ENCODE data around the gene MYO3B. TPM values are rescaled to one million over a fixed set of nuclear protein-coding genes. Genes with fewer than 3 reads are reported as not detected.
A peak's percentile ranks its signal among the peaks of the same experiment; 100 is the strongest.

MYO3B gene
- total RNA-seq: not detected in 2 replicates

- ATAC-seq (ENCODE audit: low read depth): no peak
- POLR2A ChIA-PET: no interaction called here
- H3K27me3 Mint-ChIP-seq: no peaks in the 10 kb centered on the region
Measured at GRCh38 chr2:170177950-170178781, at the start of gene MYO3B. TSS of gene MYO3B (plus strand) at chr2:170178147. CDS start at chr2:170178288, 141 bp downstream.

GRCh38 chr2:170139276-170139967, 38.5 kb upstream of the MYO3B start:
- DNase-seq (no peak), ATAC-seq (ENCODE audit: low read depth) (no peak)
- H3K27me3 Mint-ChIP-seq: no peaks in the 10 kb centered on the region
- no peak for TF ChIP-seq CTCF (IDR thresholded peaks at IDR 0.05)
- CTCF ChIA-PET: no interaction called here
- H3K9me3 Mint-ChIP-seq: no peaks in the 10 kb centered on the region
- POLR2A ChIA-PET: no interaction called here
- H3K36me3 Mint-ChIP-seq (ENCODE audit: low read depth): no peaks in the 10 kb centered on the region
- H3K27ac Mint-ChIP-seq: no peak overlapping the region
- H3K4me3 Mint-ChIP-seq: no peak overlapping the region
- intact Hi-C loops (cut with micrococcal nuclease): no loop called here
- H3K4me1 Mint-ChIP-seq: peaks cover 10% of the 10 kb centered on the region

More at GRCh38 chr2:170177950-170178781, at the start of gene MYO3B:
- no peak within 1 kb of the TSS for H3K27ac Mint-ChIP-seq
- no peaks in the 10 kb centered on the region for H3K9me3 Mint-ChIP-seq
- no peak for TF ChIP-seq CTCF (IDR thresholded peaks at IDR 0.05)
- no peaks in the 10 kb centered on the region for H3K4me1 Mint-ChIP-seq
- DNase-seq: no peak
- H3K36me3 Mint-ChIP-seq (ENCODE audit: low read depth): no peaks in the 10 kb centered on the region
- no peak within 1 kb of the TSS for H3K4me3 Mint-ChIP-seq
- intact Hi-C loops (cut with micrococcal nuclease): no loop called here
- CTCF ChIA-PET: no interaction called here

GRCh38 chr2:170140561-170140960, 37.4 kb upstream of the MYO3B start:
- DNase-seq: no peak
- H3K4me3 Mint-ChIP-seq: no peak overlapping the region
- CTCF ChIA-PET: no interaction called here
- TF ChIP-seq CTCF (IDR thresholded peaks at IDR 0.05): no peak
- no peaks in the 10 kb centered on the region for H3K9me3 Mint-ChIP-seq
- H3K27me3 Mint-ChIP-seq: no peaks in the 10 kb centered on the region
- no peak for ATAC-seq (ENCODE audit: low read depth)
- no peak overlapping the region for H3K27ac Mint-ChIP-seq
- POLR2A ChIA-PET: no interaction called here
- H3K36me3 Mint-ChIP-seq (ENCODE audit: low read depth): no peaks in the 10 kb centered on the region
- peaks cover 10% of the 10 kb centered on the region for H3K4me1 Mint-ChIP-seq
- intact Hi-C loops (cut with micrococcal nuclease): no loop called here

GRCh38 chr2:170141865-170142264, 36.1 kb upstream of the MYO3B start:
- no peaks in the 10 kb centered on the region for H3K36me3 Mint-ChIP-seq (ENCODE audit: low read depth)
- ATAC-seq (ENCODE audit: low read depth): peak; percentile 28
- no peaks in the 10 kb centered on the region for H3K27me3 Mint-ChIP-seq
- ChIA-PET CTCF (no interaction called here), POLR2A (no interaction called here)
- H3K9me3 Mint-ChIP-seq: no peaks in the 10 kb centered on the region
- no peak overlapping the region for H3K27ac Mint-ChIP-seq
- peaks cover 10% of the 10 kb centered on the region for H3K4me1 Mint-ChIP-seq
- H3K4me3 Mint-ChIP-seq: peak overlapping the region; percentile 29
- intact Hi-C loops (cut with micrococcal nuclease): no loop called here
- TF ChIP-seq CTCF (IDR thresholded peaks at IDR 0.05): no peak
- DNase-seq: no peak

GRCh38 chr2:170142502-170142901, 35.4 kb upstream of the MYO3B start:
- intact Hi-C loops (cut with micrococcal nuclease): no loop called here
- H3K27me3 Mint-ChIP-seq: no peaks in the 10 kb centered on the region
- H3K9me3 Mint-ChIP-seq: no peaks in the 10 kb centered on the region
- ChIA-PET CTCF (no interaction called here), POLR2A (no interaction called here)
- TF ChIP-seq CTCF (IDR thresholded peaks at IDR 0.05): no peak
- H3K4me1 Mint-ChIP-seq: peaks cover 10% of the 10 kb centered on the region
- H3K27ac Mint-ChIP-seq: no peak overlapping the region
- ATAC-seq (ENCODE audit: low read depth) (no peak), DNase-seq (no peak)
- H3K4me3 Mint-ChIP-seq: no peak overlapping the region
- no peaks in the 10 kb centered on the region for H3K36me3 Mint-ChIP-seq (ENCODE audit: low read depth)

All from activated B cell treated with CpG ODN at 0.5 μM for 24 hours (primary cell).